Uterus (tissue), 2 donors: ENCODE data around the gene PRDM13.

ENCODE experiments used
- POLR2A ChIP-seq, 2 donors: fragments of 450-650 bp; IDR thresholded peaks; one replicate each; pipeline ENCODE4 v1.6.1; 2016; ENCODE audit warnings: antibody characterized with exemption in 2 of 2, mild to moderate bottlenecking in 1 of 2, moderate library complexity in 1 of 2
- TF ChIP-seq, protein P1 (sequence below), 4 experiments: fragments of 200-600 bp in 2 of 4; fragments of 450-650 bp in 2 of 4; sonication (generic) in 2 of 4; IDR thresholded peaks; one replicate each; pipeline ENCODE4 v1.5.1; 2016 to 2019; ENCODE audit warnings: antibody characterized with exemption in 4 of 4, mild to moderate bottlenecking in 2 of 4, moderate library complexity in 1 of 4

DNA sequence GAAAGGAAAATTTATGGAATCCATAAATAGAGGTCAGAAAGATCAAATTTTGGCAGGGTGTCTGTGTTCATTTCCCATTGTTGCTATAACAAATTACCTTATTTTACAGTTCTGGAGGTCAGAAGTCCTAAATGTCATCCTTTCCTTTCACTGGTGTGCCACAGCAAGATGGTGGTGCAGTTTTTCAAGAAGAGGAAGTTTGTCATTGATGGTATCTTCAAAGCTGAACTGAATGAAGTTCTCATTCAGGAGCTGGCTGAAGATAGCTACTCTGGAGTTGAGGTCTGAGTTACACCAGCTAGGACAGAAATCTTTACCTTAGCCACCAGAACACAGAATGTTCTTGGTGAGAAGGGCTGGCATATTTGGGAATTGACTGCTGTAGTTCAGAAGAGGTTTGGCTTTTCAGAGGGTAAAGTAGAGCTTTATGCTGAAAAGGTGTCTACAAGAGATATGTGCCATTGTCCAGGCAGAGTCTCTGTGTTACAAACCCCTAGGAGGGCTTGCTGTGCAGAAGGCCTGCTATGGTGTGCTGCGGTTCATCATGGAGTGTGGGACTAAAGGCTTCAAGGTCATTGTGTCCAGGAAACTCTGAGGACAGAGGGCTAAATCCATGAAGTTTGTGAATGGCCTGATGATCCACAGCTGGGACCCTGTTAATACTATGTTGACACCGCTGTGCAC is 30.9 kb upstream of the PRDM13 start:
- TF ChIP-seq, protein P1, sequence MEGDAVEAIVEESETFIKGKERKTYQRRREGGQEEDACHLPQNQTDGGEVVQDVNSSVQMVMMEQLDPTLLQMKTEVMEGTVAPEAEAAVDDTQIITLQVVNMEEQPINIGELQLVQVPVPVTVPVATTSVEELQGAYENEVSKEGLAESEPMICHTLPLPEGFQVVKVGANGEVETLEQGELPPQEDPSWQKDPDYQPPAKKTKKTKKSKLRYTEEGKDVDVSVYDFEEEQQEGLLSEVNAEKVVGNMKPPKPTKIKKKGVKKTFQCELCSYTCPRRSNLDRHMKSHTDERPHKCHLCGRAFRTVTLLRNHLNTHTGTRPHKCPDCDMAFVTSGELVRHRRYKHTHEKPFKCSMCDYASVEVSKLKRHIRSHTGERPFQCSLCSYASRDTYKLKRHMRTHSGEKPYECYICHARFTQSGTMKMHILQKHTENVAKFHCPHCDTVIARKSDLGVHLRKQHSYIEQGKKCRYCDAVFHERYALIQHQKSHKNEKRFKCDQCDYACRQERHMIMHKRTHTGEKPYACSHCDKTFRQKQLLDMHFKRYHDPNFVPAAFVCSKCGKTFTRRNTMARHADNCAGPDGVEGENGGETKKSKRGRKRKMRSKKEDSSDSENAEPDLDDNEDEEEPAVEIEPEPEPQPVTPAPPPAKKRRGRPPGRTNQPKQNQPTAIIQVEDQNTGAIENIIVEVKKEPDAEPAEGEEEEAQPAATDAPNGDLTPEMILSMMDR (IDR thresholded peaks at IDR 0.05) = no peak
- no peak for TF ChIP-seq POLR2A (IDR thresholded peaks at IDR 0.05)
